HG03039 (cell line): ENCODE data around the gene EIF5AL1.
A peak's percentile ranks its signal among the peaks of the same experiment; 100 is the strongest.
"Not testable (repeated sequence)": the region's sequence is repeated elsewhere in the genome, so short reads cannot be mapped to it uniquely, and the experiment has no call there.

Experiments used
- ATAC-seq: cut with Tn5 transposase; IDR thresholded peaks from one replicate; pipeline ENCODE4 v1.9.1; 2021; ENCODE audit warnings: mild to moderate bottlenecking, moderate library complexity; ENCODE audit not compliant: unreplicated experiment

EIF5AL1 gene

GRCh38 chr10:79509306-79509933 is 2.9 kb upstream of the EIF5AL1 start:
- ATAC-seq: not testable (repeated sequence)

GRCh38 chr10:79509934-79510508 is 2.3 kb upstream of the EIF5AL1 start:
- not testable (repeated sequence) for ATAC-seq

GRCh38 chr10:79516532-79517205 is 4.3 kb downstream of the EIF5AL1 start:
- not testable (repeated sequence) for ATAC-seq

DNA sequence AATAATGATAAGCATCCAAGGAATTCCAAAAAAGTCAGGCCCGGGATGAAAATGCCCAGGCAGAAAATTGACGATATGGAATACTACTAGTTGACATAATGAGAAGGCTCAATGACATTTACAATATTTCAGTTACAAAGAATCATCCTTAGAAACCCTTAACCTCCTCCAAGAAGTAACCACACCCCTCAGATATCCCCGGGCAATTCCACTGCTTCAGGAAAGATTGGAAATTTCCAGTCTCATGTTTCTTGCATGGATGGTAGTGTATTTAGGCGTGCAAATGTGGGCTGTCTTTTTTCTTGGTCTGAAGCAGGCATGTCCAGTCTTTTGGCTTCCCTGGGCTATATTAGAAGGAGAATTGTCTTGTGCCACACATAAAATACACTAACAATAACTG is 5.2 kb downstream of the EIF5AL1 start:
- ATAC-seq: not testable (repeated sequence)

DNA sequence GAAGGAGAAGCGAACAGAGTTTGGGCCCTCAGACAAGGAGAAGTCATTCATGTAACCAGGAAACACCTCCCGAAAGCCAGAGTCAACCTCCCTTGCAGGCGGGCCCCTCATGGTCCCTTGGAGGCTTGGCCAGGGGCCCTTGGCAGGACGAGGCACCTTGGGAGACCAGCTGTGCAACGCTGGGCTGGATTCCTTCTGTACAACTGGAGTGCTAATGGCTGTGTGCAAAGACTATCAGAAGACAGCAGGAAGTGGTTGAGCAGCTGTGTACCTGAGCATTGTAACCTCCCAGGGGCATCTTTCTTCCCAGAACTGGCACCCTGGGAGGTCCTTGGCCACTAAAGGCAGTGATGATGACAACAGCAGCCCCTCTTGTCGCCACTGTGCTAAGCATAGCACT is 9.4 kb downstream of the EIF5AL1 start:
- not testable (repeated sequence) for ATAC-seq

- ATAC-seq: not testable (repeated sequence)
Measured at GRCh38 chr10:79522464-79522863, 10.1 kb downstream of the EIF5AL1 start.

DNA sequence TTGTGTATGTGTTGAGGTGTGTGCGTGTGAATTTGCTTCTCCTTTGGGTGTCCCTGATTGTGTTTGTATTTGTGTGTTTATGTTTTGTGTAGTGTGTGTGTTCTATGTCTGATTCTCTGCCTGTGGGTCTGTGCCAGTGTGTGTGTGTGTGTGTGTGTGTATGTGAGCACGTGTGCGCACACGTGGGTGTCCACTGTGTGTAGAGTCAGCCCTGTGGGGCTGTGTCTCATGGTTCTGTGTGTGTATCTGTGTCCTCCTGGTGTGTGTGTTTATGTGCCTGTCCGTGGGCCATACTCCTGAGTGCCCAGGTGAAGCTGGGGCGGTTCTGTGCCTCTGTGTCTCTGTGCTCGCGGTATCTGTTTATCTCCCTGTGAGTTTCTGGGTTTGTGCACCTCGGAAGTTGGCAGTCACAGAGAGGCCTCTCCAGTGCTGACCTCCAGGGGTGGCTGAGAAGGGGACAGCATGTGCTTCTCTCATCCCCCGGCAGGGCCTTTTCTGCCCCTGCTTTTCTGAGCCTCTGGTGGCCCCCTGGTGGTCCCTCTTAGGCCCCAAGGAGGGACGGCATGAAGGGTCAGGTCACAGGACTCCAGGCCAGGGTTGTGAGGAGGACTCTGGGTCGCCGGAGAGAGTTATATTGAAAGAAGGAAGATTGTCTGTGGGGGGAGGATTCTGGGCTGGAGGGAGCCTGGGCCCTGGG is 11.0 kb downstream of the EIF5AL1 start:
- ATAC-seq: not testable (repeated sequence)

DNA sequence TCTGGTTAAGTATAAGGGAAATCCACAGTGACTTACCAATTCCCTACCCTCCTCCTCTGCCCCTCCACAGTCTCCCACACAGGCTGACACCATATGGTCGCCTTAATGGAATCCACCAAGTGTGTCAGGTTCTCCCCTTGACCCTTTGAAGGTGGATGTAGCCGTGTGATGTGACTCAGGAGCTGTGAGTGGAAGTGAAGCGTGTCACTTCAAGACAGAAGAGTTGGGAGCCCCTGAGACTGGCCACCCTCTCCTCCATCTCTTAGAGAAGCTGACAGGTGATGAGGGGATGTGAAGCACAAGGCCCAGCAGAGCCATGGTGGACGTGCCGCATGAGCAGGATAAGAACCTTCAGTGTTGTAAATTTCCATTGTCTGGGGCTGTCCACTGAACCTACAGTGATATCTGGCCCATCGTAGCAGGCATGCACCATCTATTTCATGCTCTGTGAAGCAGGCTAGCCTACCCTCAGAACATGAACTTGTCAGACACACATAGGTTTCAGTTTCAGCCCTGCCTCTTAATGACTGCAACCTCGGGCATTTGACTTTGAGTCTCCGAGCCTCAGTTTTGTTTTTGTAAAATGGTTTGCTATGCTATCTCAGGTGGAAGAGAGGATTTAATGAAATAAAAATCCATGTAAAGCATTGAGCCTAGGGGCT is 12.8 kb downstream of the EIF5AL1 start:
- peak; percentile 61 for ATAC-seq

- not testable (repeated sequence) for ATAC-seq
Measured at GRCh38 chr10:79528261-79528660, 15.9 kb downstream of the EIF5AL1 start.

- ATAC-seq: not testable (repeated sequence)
Measured at GRCh38 chr10:79533142-79533902, 21.0 kb downstream of the EIF5AL1 start.

- not testable (repeated sequence) for ATAC-seq
Measured at GRCh38 chr10:79533903-79534175, 21.5 kb downstream of the EIF5AL1 start.

- not testable (repeated sequence) for ATAC-seq
Measured at GRCh38 chr10:79538311-79538710, 26.0 kb downstream of the EIF5AL1 start.

DNA sequence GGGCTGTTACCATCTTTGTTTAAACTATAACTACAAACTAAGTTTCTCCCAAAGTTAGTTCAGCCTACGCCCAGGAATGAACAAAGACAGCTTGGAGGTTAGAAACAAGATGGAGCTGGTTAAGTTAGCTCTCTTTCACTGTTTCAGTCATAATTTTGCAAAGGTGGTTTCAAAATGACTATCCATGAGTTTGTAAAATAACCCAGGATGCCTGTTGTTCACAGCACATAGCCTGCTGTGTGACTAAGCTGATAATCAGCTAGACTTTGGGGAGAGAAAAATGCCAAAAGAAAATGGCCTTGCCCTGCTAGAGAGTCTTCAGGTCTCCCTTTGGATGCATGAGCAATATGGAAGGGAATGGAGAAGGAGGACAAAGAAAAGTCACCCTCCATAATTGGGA is 28.6 kb downstream of the EIF5AL1 start:
- peak; percentile 94 for ATAC-seq

DNA sequence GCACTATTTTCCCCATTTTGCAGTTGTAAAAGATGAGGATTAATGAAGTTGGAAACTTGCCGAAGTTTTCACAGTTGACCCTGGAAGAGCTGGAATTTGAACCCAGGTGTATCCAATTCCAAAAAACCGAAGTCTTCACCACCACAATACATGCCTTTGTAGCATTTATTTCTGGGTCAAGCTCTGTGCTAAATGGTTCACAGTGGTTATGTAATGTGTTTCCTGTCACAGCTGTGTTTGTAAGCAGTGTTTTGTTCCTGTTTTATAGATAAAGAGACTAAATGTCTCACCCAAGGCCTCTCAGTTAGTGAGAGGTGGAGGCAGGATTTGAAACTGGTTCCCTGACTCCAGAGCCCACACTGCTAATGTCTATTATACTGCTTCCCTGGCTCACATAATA is 30.3 kb downstream of the EIF5AL1 start:
- no peak for ATAC-seq

- ATAC-seq: not testable (repeated sequence)
Measured at GRCh38 chr10:79544408-79544807, 32.1 kb downstream of the EIF5AL1 start.

GRCh38 chr10:79544926-79545659 is 32.8 kb downstream of the EIF5AL1 start:
- ATAC-seq: not testable (repeated sequence)

DNA sequence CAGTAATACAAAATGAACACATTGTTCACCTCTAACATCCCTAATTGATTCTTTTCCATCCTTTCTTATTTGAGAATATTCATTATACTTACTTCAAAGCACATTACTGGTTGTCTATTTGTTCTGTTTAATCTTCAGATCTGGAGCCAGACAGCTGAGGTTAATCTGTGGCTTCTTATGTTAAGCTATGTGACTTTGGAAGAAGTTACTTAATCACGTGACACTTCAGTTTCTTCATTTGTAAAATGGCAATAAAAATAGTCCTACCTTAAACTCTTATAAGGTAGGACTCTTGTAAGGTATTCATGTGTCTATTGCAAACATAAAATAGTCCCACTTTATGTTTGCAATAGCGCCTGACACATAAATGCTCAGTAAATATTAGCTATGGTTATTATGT is 34.8 kb downstream of the EIF5AL1 start:
- not testable (repeated sequence) for ATAC-seq

GRCh38 chr10:79547973-79548372 is 35.6 kb downstream of the EIF5AL1 start:
- no peak for ATAC-seq

- no peak for ATAC-seq
Measured at GRCh38 chr10:79552143-79552542, 39.8 kb downstream of the EIF5AL1 start.
